Right lobe of liver (tissue), 4 donors: Measurements from ENCODE around the gene TGFBR3.

Source experiments
- CTCF ChIP-seq, 4 donors: fragments of 200-600 bp in 3 of 4; fragments of 450-650 bp in 1 of 4; IDR thresholded peaks; one replicate each; pipeline versions ENCODE4 v1.5.1 to v1.8.0; 2016 to 2022; ENCODE audit warnings: antibody characterized with exemption in 4 of 4, mild to moderate bottlenecking in 2 of 4
- POLR2A ChIP-seq: fragments of 450-650 bp; IDR thresholded peaks from one replicate; pipeline ENCODE4 v1.6.1; 2017; ENCODE audit warnings: antibody characterized with exemption, mild to moderate bottlenecking
- donor health status: DM: no; HTN: no; CAD: no.
- donor health status: DM: no; HTN: no; CAD: no.
- donor health status: DM: no; HTN: yes; CAD: no.

DNA sequence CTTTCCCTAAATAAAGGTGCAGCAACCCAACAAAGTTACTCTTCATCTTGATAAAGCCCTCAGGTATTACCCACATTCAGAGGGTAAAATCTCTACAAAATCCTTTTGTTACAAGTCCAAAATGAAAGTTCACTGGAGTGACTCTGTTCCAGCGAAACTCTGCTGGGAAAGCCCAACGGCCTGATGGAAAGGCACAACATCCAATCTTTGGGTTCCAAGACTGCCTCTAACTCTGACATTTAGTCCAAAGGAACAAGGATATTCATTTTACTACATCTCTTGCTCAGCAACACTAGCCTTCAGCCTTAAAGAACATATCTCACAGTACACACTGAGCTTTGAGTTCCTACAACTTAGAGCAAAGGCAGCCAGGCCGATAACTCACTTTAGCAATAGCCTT is 42.1 kb downstream of the TGFBR3 start:
- TF ChIP-seq CTCF (IDR thresholded peaks at IDR 0.05) (no peak), POLR2A (no peak)
